Epithelial cell of proximal tubule (primary cell): ENCODE data around the gene SMARCB1. TPM values are rescaled to one million over a fixed set of nuclear protein-coding genes. Genes with fewer than 3 reads are reported as not detected.
"Not testable (repeated sequence)": the region's sequence is repeated elsewhere in the genome, so short reads cannot be mapped to it uniquely, and the experiment has no call there.

Experiments used
- DNase-seq: peaks from one replicate; pipeline ENCODE4 v3.0.0-alpha.2; 2011; ENCODE audit warnings: low read depth
- H3K4me3 ChIP-seq: 2 replicates; pipeline ENCODE4 v1.5.1; 2011; ENCODE audit warnings: low read depth, mild to moderate bottlenecking, low read length
- CTCF ChIP-seq: conservative IDR thresholded peaks from 2 replicates; pipeline ENCODE4 v1.5.1; 2012; ENCODE audit warnings: low read depth, mild to moderate bottlenecking, low read length
- total RNA-seq: library from RNA; depleted of rRNA; stranded (reverse); fragments of >200 nt; gene quantifications from 2 replicates; pipeline ENCODE4 v1.2.3, GENCODE V29; 2015

SMARCB1 gene
- total RNA-seq, 1 donor from 2014 or later = 173 TPM

DNA sequence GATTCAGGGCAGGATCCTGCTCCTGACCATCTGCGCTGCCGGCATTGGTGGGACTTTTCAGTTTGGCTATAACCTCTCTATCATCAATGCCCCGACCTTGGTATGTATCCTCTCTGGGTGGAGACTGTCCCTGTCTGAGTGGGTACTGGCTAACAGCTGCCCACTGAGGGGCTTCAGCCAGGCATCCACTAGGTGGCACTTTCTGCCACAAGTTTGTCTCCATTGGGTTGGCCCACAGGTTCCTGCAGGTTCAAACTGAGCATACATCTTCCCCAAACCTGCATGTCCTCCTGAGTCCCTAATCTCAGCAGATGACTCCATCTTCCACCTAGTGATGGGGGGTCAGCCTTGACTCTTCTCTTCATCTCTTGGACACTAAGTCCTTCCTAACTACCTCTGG is 75.3 kb downstream of the SMARCB1 start:
- no peak overlapping the region for H3K4me3 ChIP-seq
- TF ChIP-seq CTCF = peak; percentile 66
- DNase-seq = no peak

- not testable (repeated sequence) for H3K4me3 ChIP-seq, DNase-seq
These were observed 77.9 kb downstream of the SMARCB1 start for GRCh38 chr22:23864499-23865154.

GRCh38 chr22:23868580-23868979 is 81.8 kb downstream of the SMARCB1 start:
- H3K4me3 ChIP-seq = no peak overlapping the region
- TF ChIP-seq CTCF = no peak
- no peak for DNase-seq

GRCh38 chr22:23874871-23875270 is 88.1 kb downstream of the SMARCB1 start:
- no peak overlapping the region for H3K4me3 ChIP-seq
- no peak for DNase-seq
- TF ChIP-seq CTCF = no peak

DNA sequence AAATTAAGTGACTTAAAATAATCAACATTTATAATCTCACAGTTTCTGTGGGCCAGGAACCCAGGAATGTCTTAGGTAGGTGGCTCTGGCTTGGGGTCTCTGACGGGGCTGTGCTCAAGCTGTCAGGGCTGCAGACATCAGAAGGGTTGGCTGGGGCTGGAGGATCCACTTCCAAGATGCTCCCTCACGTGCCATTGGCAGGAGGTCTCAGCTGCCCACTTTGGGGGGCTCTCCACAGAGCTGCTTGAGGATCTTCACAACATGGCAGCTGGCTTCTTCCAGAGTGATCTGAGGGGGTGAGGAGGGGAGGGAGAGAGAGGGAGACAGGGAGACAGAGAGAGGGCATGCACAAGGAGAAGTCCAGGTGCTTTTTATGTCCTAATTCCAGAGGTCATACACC is 89.0 kb downstream of the SMARCB1 start:
- TF ChIP-seq CTCF = no peak

DNA sequence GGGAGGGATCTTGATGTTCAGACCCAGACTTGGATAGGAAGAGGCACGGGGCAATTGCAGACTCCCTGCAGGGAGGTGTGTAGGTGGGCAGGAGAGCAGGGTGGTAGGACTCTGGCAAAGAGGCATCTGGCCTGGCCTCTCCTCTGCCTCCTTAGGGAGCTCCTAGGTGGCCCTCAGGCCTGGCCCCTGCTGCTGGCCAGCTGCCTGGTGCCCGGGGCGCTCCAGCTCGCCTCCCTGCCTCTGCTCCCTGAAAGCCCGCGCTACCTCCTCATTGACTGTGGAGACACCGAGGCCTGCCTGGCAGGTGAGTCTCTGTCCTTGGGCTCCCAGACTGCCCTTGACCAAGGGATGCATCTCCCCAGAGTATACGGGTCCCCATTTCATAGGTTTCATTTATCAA is 90.8 kb downstream of the SMARCB1 start:
- no peak for DNase-seq
- H3K4me3 ChIP-seq = no peak overlapping the region
- TF ChIP-seq CTCF = no peak

More for the DNA sequence above, 89.0 kb downstream of the SMARCB1 start:
- no peak for DNase-seq
- H3K4me3 ChIP-seq = no peak overlapping the region

GRCh38 chr22:23878219-23878618 is 91.5 kb downstream of the SMARCB1 start:
- H3K4me3 ChIP-seq = no peak overlapping the region
- no peak for TF ChIP-seq CTCF
- no peak for DNase-seq

GRCh38 chr22:23882370-23882769 is 95.6 kb downstream of the SMARCB1 start:
- no peak for DNase-seq
- TF ChIP-seq CTCF = no peak
- no peak overlapping the region for H3K4me3 ChIP-seq
